Measurements from ENCODE around the gene ATP5PB. TPM values are rescaled to one million over a fixed set of nuclear protein-coding genes. Genes with fewer than 3 reads are reported as not detected.
A peak's percentile ranks its signal among the peaks of the same experiment; 100 is the strongest.

ATP5PB gene
- total RNA-seq, 1 donor = 203 TPM

- no peak overlapping the region for H3K4me2 ChIP-seq (ENCODE audit: insufficient read depth, low read length)
- H2AFZ ChIP-seq (ENCODE audit: low read length) = no peak overlapping the region
- peaks cover 2% of the 10 kb centered on the region for H3K27me3 ChIP-seq (ENCODE audit: insufficient read depth, low read length)
- no peak for TF ChIP-seq CTCF (IDR thresholded peaks at IDR 0.05; ENCODE audit: extremely low read depth, low read depth, low read length)
- H3K79me2 ChIP-seq (ENCODE audit: insufficient read depth, low read length) = no peaks in the 10 kb centered on the region
- no peaks in the 10 kb centered on the region for H3K4me1 ChIP-seq (ENCODE audit: insufficient read depth, low read length)
- H3K36me3 ChIP-seq (ENCODE audit: insufficient read depth, low read length) = no peaks in the 10 kb centered on the region
- H3K9me3 ChIP-seq (ENCODE audit: low read depth, low read length) = no peaks in the 10 kb centered on the region
- H4K20me1 ChIP-seq (ENCODE audit: insufficient read depth, low read length) = no peaks in the 10 kb centered on the region
- H3K27ac ChIP-seq (ENCODE audit: low read depth, low read length) = no peak overlapping the region
- no peak for DNase-seq (ENCODE audit: insufficient read length, low spot score, missing footprints)
- no peak overlapping the region for H3K4me3 ChIP-seq (ENCODE audit: insufficient read depth, low read length)
Measured at GRCh38 chr1:111420377-111420776, 28.9 kb upstream of the ATP5PB start.

- no peaks in the 10 kb centered on the region for H4K20me1 ChIP-seq (ENCODE audit: insufficient read depth, low read length)
- H3K79me2 ChIP-seq (ENCODE audit: insufficient read depth, low read length) = no peaks in the 10 kb centered on the region
- H3K4me2 ChIP-seq (ENCODE audit: insufficient read depth, low read length) = no peak overlapping the region
- no peaks in the 10 kb centered on the region for H3K4me1 ChIP-seq (ENCODE audit: insufficient read depth, low read length)
- no peaks in the 10 kb centered on the region for H3K9me3 ChIP-seq (ENCODE audit: low read depth, low read length)
- no peak for TF ChIP-seq CTCF (IDR thresholded peaks at IDR 0.05; ENCODE audit: extremely low read depth, low read depth, low read length)
- DNase-seq (ENCODE audit: insufficient read length, low spot score, missing footprints) = no peak
- no peak overlapping the region for H3K27ac ChIP-seq (ENCODE audit: low read depth, low read length)
- H3K4me3 ChIP-seq (ENCODE audit: insufficient read depth, low read length) = no peak overlapping the region
- H2AFZ ChIP-seq (ENCODE audit: low read length) = no peak overlapping the region
- peaks cover 9% of the 10 kb centered on the region for H3K27me3 ChIP-seq (ENCODE audit: insufficient read depth, low read length)
- no peaks in the 10 kb centered on the region for H3K36me3 ChIP-seq (ENCODE audit: insufficient read depth, low read length)
Measured at GRCh38 chr1:111422546-111423391, 26.5 kb upstream of the ATP5PB start.

GRCh38 chr1:111424281-111424680, 25.0 kb upstream of the ATP5PB start:
- Histone ChIP-seq H3K36me3 (ENCODE audit: insufficient read depth, low read length) (no peaks in the 10 kb centered on the region), H3K9me3 (ENCODE audit: low read depth, low read length) (no peaks in the 10 kb centered on the region), H3K4me3 (ENCODE audit: insufficient read depth, low read length) (no peak overlapping the region), H3K4me1 (ENCODE audit: insufficient read depth, low read length) (no peaks in the 10 kb centered on the region), H3K27me3 (ENCODE audit: insufficient read depth, low read length) (peaks cover 9% of the 10 kb centered on the region), H3K79me2 (ENCODE audit: insufficient read depth, low read length) (no peaks in the 10 kb centered on the region), H3K4me2 (ENCODE audit: insufficient read depth, low read length) (no peak overlapping the region), H2AFZ (ENCODE audit: low read length) (no peak overlapping the region), H3K27ac (ENCODE audit: low read depth, low read length) (no peak overlapping the region), H4K20me1 (ENCODE audit: insufficient read depth, low read length) (no peaks in the 10 kb centered on the region)
- peak; percentile 65 for DNase-seq (ENCODE audit: insufficient read length, low spot score, missing footprints)
- TF ChIP-seq CTCF (IDR thresholded peaks at IDR 0.05; ENCODE audit: extremely low read depth, low read depth, low read length) = no peak

DNA sequence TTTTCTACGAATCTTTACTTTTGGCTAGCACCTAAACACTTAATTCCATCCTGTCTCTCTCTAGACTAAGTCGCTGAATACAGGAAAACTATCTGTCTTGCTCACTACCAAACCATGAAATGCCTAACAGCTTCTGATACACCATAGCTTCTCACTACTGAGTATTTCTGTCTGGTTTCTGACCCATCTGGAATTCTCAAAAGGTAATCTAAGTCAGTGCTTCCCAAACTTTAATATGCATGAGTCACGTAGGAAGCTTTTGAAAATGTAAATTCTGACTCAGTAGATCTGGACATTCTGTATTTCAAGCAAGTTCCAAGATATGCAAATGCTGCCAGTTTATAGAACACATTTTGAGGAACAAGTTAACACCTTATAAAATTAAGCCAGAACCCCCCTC, 12.5 kb upstream of the ATP5PB start:
- peak; percentile 26 for DNase-seq (ENCODE audit: insufficient read length, low spot score, missing footprints)
- peaks cover 8% of the 10 kb centered on the region for H3K4me1 ChIP-seq (ENCODE audit: insufficient read depth, low read length)
- no peaks in the 10 kb centered on the region for H3K79me2 ChIP-seq (ENCODE audit: insufficient read depth, low read length)
- H3K36me3 ChIP-seq (ENCODE audit: insufficient read depth, low read length) = peaks cover 36% of the 10 kb centered on the region
- H4K20me1 ChIP-seq (ENCODE audit: insufficient read depth, low read length) = no peaks in the 10 kb centered on the region
- H3K27me3 ChIP-seq (ENCODE audit: insufficient read depth, low read length) = peaks cover 3% of the 10 kb centered on the region
- H3K27ac ChIP-seq (ENCODE audit: low read depth, low read length) = no peak overlapping the region
- no peaks in the 10 kb centered on the region for H3K9me3 ChIP-seq (ENCODE audit: low read depth, low read length)
- no peak overlapping the region for H2AFZ ChIP-seq (ENCODE audit: low read length)
- no peak overlapping the region for H3K4me3 ChIP-seq (ENCODE audit: insufficient read depth, low read length)
- H3K4me2 ChIP-seq (ENCODE audit: insufficient read depth, low read length) = no peak overlapping the region
- TF ChIP-seq CTCF (IDR thresholded peaks at IDR 0.05; ENCODE audit: extremely low read depth, low read depth, low read length) = no peak
